DMS53 (cell line): ENCODE measurements around the gene IBTK.
A peak's percentile ranks its signal among the peaks of the same experiment; 100 is the strongest.
"Not testable (repeated sequence)": the region's sequence is repeated elsewhere in the genome, so short reads cannot be mapped to it uniquely, and the experiment has no call there.

Experiments
- DNase-seq: peaks from one replicate; lab custom pipeline; 2025; lab: John Stamatoyannopoulos, UW

The IBTK gene

GRCh38 chr6:82176616-82177015 is 70.9 kb downstream of the IBTK start:
- DNase-seq, result no peak

GRCh38 chr6:82172594-82172993 is 75.0 kb downstream of the IBTK start:
- DNase-seq, result no peak

- DNase-seq, result no peak
These were observed 78.2 kb downstream of the IBTK start for GRCh38 chr6:82169138-82169876.

- DNase-seq, result no peak
These were observed 81.1 kb downstream of the IBTK start for GRCh38 chr6:82166493-82166892.

GRCh38 chr6:82160255-82160990 is 87.1 kb downstream of the IBTK start:
- DNase-seq, result no peak

- DNase-seq, result not testable (repeated sequence)
These were observed 94.8 kb downstream of the IBTK start for GRCh38 chr6:82152786-82153185.

- peak; percentile 0 for DNase-seq
These were observed 96.4 kb downstream of the IBTK start for GRCh38 chr6:82151147-82151546.

- DNase-seq, result peak; percentile 2
These were observed 101.6 kb downstream of the IBTK start for GRCh38 chr6:82145926-82146452.

- DNase-seq, result peak; percentile 76
These were observed 102.6 kb downstream of the IBTK start for GRCh38 chr6:82144852-82145340.

- DNase-seq, result peak; percentile 86
These were observed 103.3 kb downstream of the IBTK start for GRCh38 chr6:82144007-82144851.

- DNase-seq, result no peak
These were observed 104.5 kb downstream of the IBTK start for GRCh38 chr6:82143041-82143481.

GRCh38 chr6:82142524-82142923 is 105.0 kb downstream of the IBTK start:
- DNase-seq, result no peak

GRCh38 chr6:82138075-82138791 is 109.3 kb downstream of the IBTK start:
- DNase-seq, result no peak

- no peak for DNase-seq
These were observed 116.1 kb downstream of the IBTK start for GRCh38 chr6:82131441-82131840.

GRCh38 chr6:82129797-82130196 is 117.7 kb downstream of the IBTK start:
- DNase-seq, result no peak

GRCh38 chr6:82128973-82129372 is 118.6 kb downstream of the IBTK start:
- DNase-seq, result not testable (repeated sequence)

GRCh38 chr6:82123632-82124031 is 123.9 kb downstream of the IBTK start:
- DNase-seq, result no peak
